Measurements from ENCODE around the gene SOWAHA.

SOWAHA gene

GRCh38 chr5:132825834-132826391 lies 12.8 kb downstream of the SOWAHA start:
- no peak for DNase-seq (ENCODE audit: low read depth in 2 of 2)

DNA sequence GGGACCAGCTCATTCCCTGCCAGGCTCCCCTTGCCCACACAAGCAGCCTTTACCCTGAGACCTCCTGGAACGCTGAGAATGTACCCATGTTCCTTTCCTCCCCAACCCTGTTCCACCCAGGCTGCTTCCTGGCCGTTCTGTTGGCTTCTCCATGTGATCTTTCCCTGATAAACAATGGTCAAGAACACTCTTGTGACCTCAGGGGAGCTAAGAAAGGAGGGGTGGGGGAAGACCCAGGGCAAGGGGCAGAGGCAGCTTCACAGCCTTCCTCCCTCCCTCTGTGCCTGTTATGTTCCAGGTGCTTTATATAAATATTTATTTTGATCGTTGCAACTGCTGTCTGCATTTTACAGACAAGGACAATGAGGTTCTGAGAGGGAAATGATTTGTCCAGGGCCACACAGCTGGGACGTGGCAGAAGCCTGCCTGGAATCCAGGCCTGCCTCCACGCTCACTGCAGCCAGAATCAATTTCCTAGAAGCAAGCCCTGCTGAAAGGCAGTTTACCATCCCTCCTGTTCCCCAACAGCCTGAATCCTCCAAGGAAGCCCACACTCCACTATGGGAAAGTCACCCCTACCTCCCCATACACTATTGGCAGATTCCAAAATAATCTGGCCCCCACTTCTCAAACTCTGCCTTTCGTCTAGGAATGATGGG lies 13.5 kb downstream of the SOWAHA start:
- no peak for DNase-seq (ENCODE audit: low read depth in 2 of 2)

DNA sequence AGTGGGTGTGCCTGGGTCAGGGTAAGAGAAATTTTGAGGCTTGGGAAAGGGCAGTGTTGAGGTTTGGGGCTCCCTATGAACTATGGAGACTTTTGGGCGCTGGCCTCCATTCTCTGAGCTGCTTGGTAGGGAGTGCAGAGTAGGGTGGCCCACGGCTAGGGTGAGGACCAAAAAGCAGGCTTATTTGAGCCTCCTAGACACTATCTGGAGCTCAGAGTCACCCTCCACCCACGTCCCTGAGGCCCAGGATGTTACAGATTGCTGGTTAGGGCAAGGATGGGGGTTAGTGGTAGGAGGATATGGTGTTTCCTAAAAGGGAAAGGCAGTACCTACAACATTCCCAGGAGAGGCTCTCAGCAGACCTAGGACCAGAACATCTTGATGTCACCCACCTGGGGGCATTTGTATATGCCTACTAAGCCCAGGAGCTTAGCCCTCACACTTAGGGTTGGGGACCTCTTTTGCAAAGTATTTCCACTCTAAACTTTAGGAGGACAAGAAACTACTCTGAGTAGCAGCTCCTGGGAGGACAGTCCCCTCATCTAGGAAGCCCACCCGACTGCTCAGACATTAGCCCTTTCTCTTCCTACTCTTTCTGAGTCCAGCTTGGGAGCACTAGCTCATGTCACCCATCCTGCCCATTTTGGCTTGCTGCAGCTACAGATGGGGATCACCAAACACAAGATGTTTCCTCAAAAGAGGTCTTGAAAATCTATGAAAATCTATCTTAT lies 15.0 kb downstream of the SOWAHA start:
- DNase-seq (ENCODE audit: low read depth in 2 of 2): no peak

GRCh38 chr5:132828846-132829494 lies 15.9 kb downstream of the SOWAHA start:
- no peak for DNase-seq (ENCODE audit: low read depth in 2 of 2)

DNA sequence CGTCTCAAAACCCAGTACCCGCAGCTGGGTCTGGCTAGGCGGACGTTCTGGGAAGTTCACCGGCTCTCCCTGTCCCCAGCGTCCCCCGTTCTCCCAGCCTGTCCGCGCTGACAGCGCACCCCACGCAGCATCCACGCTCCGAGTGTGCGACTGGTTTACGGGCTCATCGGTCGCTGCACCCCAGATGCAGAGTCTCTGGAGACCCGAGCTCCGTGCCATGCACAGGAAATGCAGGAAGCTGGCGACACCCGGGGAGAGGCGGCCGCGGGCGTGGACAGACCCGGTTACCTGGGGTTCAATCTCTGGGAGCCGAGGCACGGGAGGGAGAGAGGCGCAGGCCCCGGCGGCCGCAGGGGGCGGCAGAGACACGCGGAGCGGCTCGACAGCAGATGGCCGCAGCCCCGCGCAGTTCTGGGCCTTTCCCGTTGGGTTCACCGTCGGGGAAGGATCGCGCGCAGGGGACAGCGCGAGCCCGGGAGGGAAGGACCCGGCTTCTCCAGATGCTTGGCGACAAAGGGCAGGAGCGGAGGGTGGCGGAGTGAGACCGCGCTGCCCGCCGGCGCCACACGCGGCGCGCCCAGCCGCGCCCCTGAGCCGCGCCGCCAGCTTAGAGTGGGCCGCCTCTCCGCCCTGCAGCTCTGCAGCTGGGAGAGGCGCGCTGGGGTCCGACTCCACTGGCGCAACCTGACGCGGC lies 16.8 kb downstream of the SOWAHA start:
- DNase-seq (ENCODE audit: low read depth in 2 of 2): peak; percentile 39 to 50

DNA sequence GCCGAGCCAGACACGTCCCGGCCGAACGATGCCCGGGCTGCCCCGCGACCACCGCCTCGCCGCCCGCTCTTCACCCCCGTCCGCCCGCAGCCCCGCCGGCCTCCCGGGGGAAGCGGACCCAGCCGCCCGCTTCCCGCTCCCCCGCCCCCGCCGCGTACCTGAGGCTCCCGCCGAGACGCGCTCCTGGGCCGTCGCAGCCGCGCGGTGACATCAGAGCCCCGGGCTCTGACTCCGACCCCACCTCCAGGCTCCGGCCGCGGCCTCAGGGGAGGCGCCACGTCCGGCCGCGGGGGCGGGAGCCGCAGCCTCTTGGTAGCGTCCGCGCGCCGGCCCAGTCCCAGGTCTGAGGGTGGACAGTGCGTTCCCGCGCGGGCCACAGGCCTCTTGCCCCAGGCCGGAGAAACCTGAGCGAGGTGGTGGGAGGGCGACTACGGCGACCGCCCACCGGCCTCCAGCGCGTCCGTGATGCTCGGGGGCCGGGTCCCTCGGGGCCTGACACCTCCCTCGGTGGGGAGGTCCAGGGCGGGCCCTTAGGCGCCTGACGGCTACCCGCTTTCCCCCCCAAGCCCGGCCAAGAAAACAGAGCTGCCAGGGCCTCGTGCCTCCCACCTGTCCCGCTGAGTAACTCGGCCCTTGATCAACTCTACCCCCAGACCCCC lies 17.5 kb downstream of the SOWAHA start, which contains the start of gene SHROOM1:
TSS of gene SHROOM1 (minus strand) at position 212 of the 659 bp plus-strand sequence. CDS start 4,507 bp downstream, outside the sequence.
- no peak for DNase-seq (ENCODE audit: low read depth in 2 of 2)

DNA sequence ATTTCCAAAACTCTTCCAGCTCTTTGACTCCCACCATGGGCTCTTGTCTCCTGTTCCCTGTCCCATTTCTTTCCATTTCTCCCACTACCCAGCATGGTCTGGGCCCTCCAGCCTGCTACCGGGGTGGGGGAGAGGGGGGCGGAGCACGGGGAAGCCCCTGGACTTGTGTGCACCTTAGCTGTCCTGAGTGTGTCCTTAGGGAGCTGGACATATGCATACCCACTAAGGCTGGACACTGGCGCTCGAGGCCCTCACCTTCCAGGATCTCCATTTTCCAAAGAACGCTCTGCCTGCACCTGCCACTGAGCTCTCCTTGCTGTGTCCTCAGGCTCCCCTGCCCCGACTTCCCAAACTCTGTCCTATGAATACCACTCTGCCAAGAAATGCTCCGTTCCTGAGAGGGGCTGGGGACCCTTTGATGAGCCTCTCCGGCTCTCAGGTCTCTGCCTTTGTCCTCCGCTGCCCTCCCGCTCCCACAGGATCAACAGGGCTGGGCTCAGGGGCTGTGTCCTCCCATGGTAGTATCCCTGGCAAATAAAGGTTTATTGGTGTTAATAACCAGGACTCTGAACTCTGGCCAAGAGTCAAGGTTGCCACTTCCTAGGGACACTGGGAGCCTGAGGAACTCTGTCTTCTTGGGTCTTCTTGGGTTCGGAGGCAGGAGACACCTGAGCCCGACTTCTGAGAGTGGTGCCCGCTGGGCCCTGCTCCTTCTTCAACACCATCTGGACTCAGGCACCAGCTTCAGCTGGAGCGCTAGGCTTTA lies 18.2 kb downstream of the SOWAHA start:
- DNase-seq (ENCODE audit: low read depth in 2 of 2): no peak

DNA sequence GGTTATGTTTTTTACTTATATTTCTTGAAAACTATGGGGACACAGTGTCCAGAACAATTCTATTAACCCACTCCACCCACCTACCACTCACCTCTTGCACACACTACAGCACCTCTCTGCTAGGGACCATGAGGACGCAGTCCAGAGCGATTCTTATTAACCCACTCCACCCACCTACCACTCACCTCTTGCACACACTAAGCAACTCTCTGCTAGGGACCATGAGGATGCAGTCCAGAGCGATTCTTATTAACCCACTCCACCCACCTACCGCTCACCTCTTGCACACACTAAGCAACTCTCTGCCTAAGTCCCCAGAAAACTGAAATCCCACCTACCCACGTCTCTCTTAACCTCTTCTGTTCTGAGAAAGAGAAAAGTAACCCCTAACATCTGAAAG lies 19.5 kb downstream of the SOWAHA start:
- DNase-seq (ENCODE audit: low read depth in 2 of 2): no peak

- no peak for DNase-seq (ENCODE audit: low read depth in 2 of 2)
These were observed 21.0 kb downstream of the SOWAHA start for GRCh38 chr5:132834057-132834456.

DNA sequence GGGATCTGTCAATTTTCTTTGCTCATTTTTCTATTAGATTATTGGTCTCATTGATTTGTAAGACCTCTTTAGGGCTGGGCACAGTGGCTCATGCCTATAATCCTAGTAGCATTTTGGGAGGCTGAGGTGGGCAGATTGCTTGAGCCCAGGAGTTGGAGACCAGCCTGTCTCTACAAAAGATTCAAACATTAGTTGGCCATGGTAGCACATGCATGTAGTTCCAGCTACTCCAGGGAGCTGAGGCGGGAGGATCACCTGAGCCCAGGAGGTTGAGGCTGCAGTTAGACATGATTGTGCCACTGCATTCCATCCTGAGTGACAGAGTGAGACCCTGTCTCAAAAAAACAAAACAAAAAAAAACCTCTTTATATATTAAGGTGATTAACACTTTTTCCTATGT lies 23.8 kb downstream of the SOWAHA start:
- no peak for DNase-seq (ENCODE audit: low read depth in 2 of 2)

DNA sequence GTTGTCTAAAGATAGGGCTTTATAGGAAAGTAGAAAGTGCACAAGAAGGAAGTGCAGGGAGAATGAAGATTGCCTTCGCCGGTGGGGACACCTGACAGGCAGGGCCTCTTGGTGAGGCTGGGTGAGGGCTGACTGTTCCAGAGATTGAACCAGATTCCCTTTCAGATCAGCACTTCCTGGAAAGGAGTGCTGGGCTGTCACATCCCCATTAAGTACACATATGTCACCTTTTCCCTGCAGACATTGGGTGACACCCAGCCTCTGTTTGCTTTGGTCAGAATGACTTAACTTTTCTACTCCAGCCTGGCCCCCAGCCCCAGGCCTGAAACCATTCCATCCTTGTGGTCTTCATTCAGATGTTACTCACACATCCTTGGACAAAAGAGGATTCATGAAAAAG lies 24.8 kb downstream of the SOWAHA start:
- DNase-seq (ENCODE audit: low read depth in 2 of 2): no peak

DNA sequence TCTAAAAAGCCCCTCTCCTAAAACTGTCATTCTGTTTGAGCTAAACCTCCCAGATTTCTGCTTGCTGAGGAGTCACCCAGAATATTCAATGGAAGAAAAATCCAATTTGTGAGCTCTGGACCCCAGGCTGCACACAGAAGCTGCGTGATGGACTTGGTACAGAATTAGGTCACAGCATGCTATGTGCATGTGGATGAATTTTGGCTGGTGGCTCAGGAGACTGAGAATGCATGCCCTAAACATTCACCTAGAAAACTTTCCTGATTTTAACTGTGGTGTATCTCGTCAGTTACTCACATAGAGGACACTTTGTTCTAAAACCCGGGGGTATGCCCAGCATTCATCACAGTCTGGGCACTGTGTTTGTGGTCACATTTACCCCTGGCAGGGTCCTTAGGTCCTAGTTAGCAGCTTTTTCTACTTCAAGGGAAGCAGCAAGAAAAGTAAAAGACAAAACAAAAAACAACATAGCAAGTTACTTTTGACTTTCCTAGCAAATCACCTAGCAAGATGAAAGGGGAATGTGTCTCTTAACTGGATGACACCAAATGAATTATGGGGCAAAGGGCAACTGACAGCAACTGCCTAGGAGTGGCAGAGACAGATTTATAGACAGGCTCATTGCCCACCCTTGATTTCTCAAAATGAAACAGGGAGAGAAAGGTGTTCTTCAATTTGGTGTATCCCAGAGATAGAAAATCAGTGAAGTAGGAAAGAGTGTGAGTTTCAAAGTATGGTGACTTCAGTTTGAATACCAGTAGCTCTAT lies 25.6 kb downstream of the SOWAHA start:
- no peak for DNase-seq (ENCODE audit: low read depth in 2 of 2)

GRCh38 chr5:132839426-132840301 lies 26.6 kb downstream of the SOWAHA start:
- no peak for DNase-seq (ENCODE audit: low read depth in 2 of 2)

GRCh38 chr5:132840313-132840712 lies 27.2 kb downstream of the SOWAHA start:
- DNase-seq (ENCODE audit: low read depth in 2 of 2): no peak

GRCh38 chr5:132840896-132841295 lies 27.8 kb downstream of the SOWAHA start:
- no peak for DNase-seq (ENCODE audit: low read depth in 2 of 2)

GRCh38 chr5:132841305-132841704 lies 28.2 kb downstream of the SOWAHA start:
- no peak for DNase-seq (ENCODE audit: low read depth in 2 of 2)

DNA sequence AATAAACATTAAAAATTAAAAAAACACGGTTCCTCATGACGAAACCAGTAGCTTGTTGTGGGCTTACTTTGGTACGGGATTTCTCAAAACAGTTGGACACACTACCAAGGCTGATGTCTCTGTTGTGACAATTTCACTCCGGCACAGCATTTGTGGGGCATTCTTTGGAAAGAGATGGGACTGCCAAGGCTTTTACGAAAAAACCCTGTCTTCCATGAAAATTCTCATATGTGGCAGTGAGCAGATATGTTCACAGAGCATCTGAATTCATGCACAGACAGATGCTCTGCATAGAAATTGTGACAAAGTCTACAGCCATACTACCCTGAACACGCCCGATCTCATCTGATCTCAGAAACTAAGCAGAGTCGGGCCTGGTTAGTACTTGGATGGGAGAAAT lies 35.2 kb downstream of the SOWAHA start:
- no peak for DNase-seq (ENCODE audit: low read depth in 2 of 2)

DNA sequence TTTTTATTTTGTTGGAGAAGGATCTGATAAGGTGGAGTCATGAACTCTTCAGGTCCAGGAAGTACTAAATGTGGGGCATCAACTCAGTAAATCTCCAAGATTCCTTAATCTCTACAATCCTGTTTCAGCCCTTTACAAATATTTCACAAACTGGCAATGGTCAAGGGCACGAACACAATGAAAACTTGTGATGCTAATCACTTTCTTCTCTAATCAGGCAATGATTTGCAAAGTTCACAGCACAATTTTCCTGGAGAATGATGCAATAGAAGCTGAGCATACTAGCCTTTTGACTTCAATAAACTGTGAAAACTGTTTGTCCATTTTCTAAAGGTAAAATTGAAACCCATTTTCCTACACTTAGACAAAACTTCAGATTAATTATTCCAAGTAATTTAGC lies 36.2 kb downstream of the SOWAHA start:
- DNase-seq (ENCODE audit: low read depth in 2 of 2): no peak

DNA sequence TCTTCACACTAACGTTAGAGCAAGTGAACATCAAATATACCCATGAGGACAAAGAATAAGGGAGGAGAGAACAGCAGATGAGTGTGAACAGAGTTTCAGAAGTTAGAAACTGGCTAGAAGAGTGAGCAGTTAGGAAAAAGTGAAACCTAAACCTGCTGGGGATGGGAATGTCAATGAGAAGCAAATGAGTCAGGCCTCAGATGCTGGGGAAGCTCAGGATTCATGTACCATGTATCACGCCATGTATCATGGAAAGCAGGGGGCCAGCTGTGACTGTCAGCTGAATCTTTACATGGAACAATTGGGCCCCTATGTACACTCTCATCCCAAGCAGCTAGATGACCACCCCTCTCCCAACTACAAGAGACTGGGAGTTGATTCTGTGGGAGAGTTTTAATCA lies 37.0 kb downstream of the SOWAHA start:
- no peak for DNase-seq (ENCODE audit: low read depth in 2 of 2)
